Keratinocyte (primary cell): ENCODE measurements around the gene DCUN1D4. TPM values are rescaled to one million over a fixed set of nuclear protein-coding genes. Genes with fewer than 3 reads are reported as not detected.
A peak's percentile ranks its signal among the peaks of the same experiment; 100 is the strongest.

Experiments used
- DNase-seq: peaks from one replicate; pipeline ENCODE4 v3.0.0-alpha.2; 2011; ENCODE audit warnings: low read depth, missing footprints, low spot score
- FAIRE-seq: peaks from 2 replicates; lab custom pipeline; 2011; peaks lifted over from hg19 to GRCh38; lab: Jason Lieb, UNC
- H2AFZ ChIP-seq: 2 replicates; pipeline ENCODE4 v1.6.0; 2012; ENCODE audit warnings: low read length, control low read depth, inconsistent platforms; ENCODE audit not compliant: control insufficient read depth
- H3K27ac ChIP-seq: 2 replicates; pipeline ENCODE4 v1.5.1; 2011; ENCODE audit warnings: low read length; ENCODE audit not compliant: control insufficient read depth, insufficient read depth
- H3K27me3 ChIP-seq: 3 replicates; pipeline ENCODE4 v1.6.0; 2011; ENCODE audit warnings: low read length; ENCODE audit not compliant: control insufficient read depth, insufficient read depth; ENCODE audit errors: extremely low read depth
- H3K36me3 ChIP-seq, 2 experiments: 2 replicates in 1 of 2; 3 replicates in 1 of 2; pipeline ENCODE4 v1.5.1; 2011; ENCODE audit warnings: low read length in 2 of 2, mild to moderate bottlenecking in 1 of 2; ENCODE audit not compliant: control insufficient read depth in 2 of 2, insufficient read depth in 2 of 2; ENCODE audit errors: extremely low read depth in 1 of 2
- H3K4me1 ChIP-seq: 3 replicates; pipeline ENCODE4 v1.5.1; 2011; ENCODE audit warnings: low read length; ENCODE audit not compliant: control insufficient read depth, insufficient read depth; ENCODE audit errors: extremely low read depth
- H3K4me2 ChIP-seq: 3 replicates; pipeline ENCODE4 v1.6.0; 2011; ENCODE audit warnings: low read depth, low read length; ENCODE audit not compliant: control insufficient read depth, insufficient read depth; ENCODE audit errors: extremely low read depth
- H3K4me3 ChIP-seq, 3 experiments: fragments of 200-600 bp in 1 of 3; sonication (generic) in 1 of 3; 2 replicates in 2 of 3; 3 replicates in 1 of 3; pipeline ENCODE4 v1.5.1; 2011 to 2016; ENCODE audit warnings: low read length in 3 of 3, mild to moderate bottlenecking in 3 of 3, control low read depth in 2 of 3, inconsistent platforms in 1 of 3, low read depth in 1 of 3, mixed read lengths in 1 of 3, mixed run types in 1 of 3, moderate library complexity in 1 of 3; ENCODE audit not compliant: control insufficient read depth in 2 of 3, insufficient read depth in 2 of 3; ENCODE audit errors: extremely low read depth in 1 of 3
- H3K79me2 ChIP-seq: 2 replicates; pipeline ENCODE4 v1.6.0; 2012; ENCODE audit warnings: low read length; ENCODE audit not compliant: control insufficient read depth, insufficient read depth
- H3K9ac ChIP-seq: 3 replicates; pipeline ENCODE4 v1.6.0; 2011; ENCODE audit warnings: low read length; ENCODE audit not compliant: control insufficient read depth, insufficient read depth; ENCODE audit errors: extremely low read depth
- H3K9me1 ChIP-seq: 3 replicates; pipeline ENCODE4 v1.6.0; 2011; ENCODE audit warnings: low read length; ENCODE audit not compliant: control insufficient read depth, insufficient read depth; ENCODE audit errors: extremely low read depth
- H3K9me3 ChIP-seq: 2 replicates; pipeline ENCODE4 v1.5.1; 2012; ENCODE audit warnings: low read depth, low read length; ENCODE audit not compliant: control insufficient read depth
- H4K20me1 ChIP-seq: 3 replicates; pipeline ENCODE4 v1.6.0; 2011; ENCODE audit warnings: low read length; ENCODE audit not compliant: control insufficient read depth, insufficient read depth; ENCODE audit errors: extremely low read depth
- EZH2 ChIP-seq: IDR thresholded peaks from one replicate; pipeline ENCODE4 v1.6.1; 2012; ENCODE audit warnings: inconsistent platforms, mild to moderate bottlenecking, low read length, moderate library complexity
- dilution Hi-C: fragments of 300-500 bp; cut with MboI; formaldehyde crosslinking; loops from one replicate; pipeline ENCODE4 v1.7.0; 2020; ENCODE audit warnings: low sequenced_read_pairs; ENCODE audit not compliant: extremely low pct_ligation_motif_present
- polyA plus RNA-seq, 5 experiments: library from polyadenylated mRNA; depleted of rRNA in 3 of 5; stranded (reverse) in 3 of 5; stranded (forward) in 1 of 5; unstranded in 1 of 5; fragments of >200 nt; gene quantifications; 1 replicate in 1 of 5; 2 replicates in 3 of 5; 3 replicates in 1 of 5; pipeline versions ENCODE4 v1.2.1 to v1.2.3, GENCODE V29; 2011 to 2012; ENCODE audit warnings: missing spikeins in 2 of 5, low read depth in 1 of 5, low replicate concordance in 1 of 5
- TF ChIP-seq, protein P1 (sequence below), 3 experiments: IDR thresholded peaks in 1 of 3; conservative IDR thresholded peaks in 1 of 3; optimal IDR thresholded peaks in 1 of 3; 2 replicates in 2 of 3; 3 replicates in 1 of 3; pipeline versions ENCODE3 to v1.5.1; 2011; ENCODE audit warnings: low read length in 3 of 3, mild to moderate bottlenecking in 3 of 3, moderate library complexity in 2 of 3, control low read depth in 1 of 3, inconsistent platforms in 1 of 3; ENCODE audit not compliant: insufficient read depth in 2 of 3; ENCODE audit errors: extremely low read depth in 1 of 3

Gene DCUN1D4
- polyA plus RNA-seq, 1 donor (not counting 4 experiments of a cell fraction or from before 2014, with no cell fraction given): 59.9 TPM

DNA sequence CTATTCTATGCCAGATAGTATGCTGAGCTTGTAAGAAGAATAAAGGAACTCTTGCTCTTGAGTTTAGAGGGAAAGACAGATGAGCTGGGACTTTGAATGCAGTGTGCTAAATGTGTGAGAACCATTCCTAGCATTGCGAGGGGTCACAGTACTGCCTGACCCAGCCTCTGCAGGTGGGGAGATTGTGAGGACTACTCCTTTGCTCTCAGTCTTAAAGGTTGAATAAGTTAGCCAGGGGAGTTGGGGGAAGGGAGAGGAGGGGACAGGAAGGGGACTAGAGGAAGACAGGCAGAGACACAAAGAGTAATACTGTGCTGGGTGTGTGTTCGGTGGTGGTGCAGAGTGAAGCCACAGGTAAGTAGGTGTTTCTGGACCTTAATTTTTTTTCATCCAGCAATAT is 41.7 kb downstream of the DCUN1D4 start:
- Histone ChIP-seq H3K36me3 (peaks cover 8 to 12% of the 10 kb centered on the region in 2 experiments), H3K4me1 (no peaks in the 10 kb centered on the region), H3K9me3 (no peaks in the 10 kb centered on the region), H4K20me1 (no peaks in the 10 kb centered on the region), H3K27ac (no peak overlapping the region), H3K79me2 (no peaks in the 10 kb centered on the region), H2AFZ (no peak overlapping the region), H3K4me3 (no peak overlapping the region), H3K9me1 (no peaks in the 10 kb centered on the region), H3K27me3 (no peaks in the 10 kb centered on the region), H3K4me2 (no peak overlapping the region), H3K9ac (no peak overlapping the region)
- no peak for TF ChIP-seq EZH2
- TF ChIP-seq, protein P1, sequence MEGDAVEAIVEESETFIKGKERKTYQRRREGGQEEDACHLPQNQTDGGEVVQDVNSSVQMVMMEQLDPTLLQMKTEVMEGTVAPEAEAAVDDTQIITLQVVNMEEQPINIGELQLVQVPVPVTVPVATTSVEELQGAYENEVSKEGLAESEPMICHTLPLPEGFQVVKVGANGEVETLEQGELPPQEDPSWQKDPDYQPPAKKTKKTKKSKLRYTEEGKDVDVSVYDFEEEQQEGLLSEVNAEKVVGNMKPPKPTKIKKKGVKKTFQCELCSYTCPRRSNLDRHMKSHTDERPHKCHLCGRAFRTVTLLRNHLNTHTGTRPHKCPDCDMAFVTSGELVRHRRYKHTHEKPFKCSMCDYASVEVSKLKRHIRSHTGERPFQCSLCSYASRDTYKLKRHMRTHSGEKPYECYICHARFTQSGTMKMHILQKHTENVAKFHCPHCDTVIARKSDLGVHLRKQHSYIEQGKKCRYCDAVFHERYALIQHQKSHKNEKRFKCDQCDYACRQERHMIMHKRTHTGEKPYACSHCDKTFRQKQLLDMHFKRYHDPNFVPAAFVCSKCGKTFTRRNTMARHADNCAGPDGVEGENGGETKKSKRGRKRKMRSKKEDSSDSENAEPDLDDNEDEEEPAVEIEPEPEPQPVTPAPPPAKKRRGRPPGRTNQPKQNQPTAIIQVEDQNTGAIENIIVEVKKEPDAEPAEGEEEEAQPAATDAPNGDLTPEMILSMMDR (optimal IDR thresholded peaks at IDR 0.05 in 1 of 3, IDR thresholded peaks at IDR 0.05 in 1 of 3, conservative IDR thresholded peaks at IDR 0.05 in 1 of 3; ENCODE audit: extremely low read depth in 1 of 3, insufficient read depth in 2 of 3, low read length in 3 of 3): no peak
- no peak for FAIRE-seq
- DNase-seq: no peak
- dilution Hi-C loops: no loop called here

DNA sequence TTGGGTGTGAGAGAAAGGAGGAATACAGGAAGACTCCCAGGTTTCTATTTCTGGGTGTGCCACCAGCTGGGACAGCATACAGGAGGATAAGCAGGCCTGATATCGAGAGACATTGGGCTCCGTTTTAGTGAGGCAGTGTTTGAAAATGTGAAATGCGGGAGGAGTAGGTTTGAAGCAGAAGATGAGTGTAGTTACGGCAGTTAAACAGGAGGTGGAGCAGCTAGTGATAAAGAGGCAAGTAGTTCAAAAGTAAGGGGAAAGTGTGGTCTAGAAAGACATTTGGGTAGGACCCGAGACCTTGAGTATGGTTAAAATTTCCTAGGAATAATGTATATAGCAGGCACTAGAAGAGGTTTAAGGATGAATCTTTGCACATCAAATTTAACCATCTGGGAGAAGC is 42.4 kb downstream of the DCUN1D4 start:
- Histone ChIP-seq H3K9me1 (no peaks in the 10 kb centered on the region), H3K27ac (no peak overlapping the region), H3K4me3 (no peak overlapping the region), H3K9me3 (no peaks in the 10 kb centered on the region), H3K27me3 (no peaks in the 10 kb centered on the region), H2AFZ (no peak overlapping the region), H3K36me3 (peaks cover 8 to 13% of the 10 kb centered on the region in 2 experiments), H3K4me1 (no peaks in the 10 kb centered on the region), H4K20me1 (no peaks in the 10 kb centered on the region), H3K4me2 (no peak overlapping the region), H3K79me2 (no peaks in the 10 kb centered on the region), H3K9ac (no peak overlapping the region)
- no peak for DNase-seq
- FAIRE-seq: no peak
- dilution Hi-C loops: no loop called here
- TF ChIP-seq, protein P1 (optimal IDR thresholded peaks at IDR 0.05 in 1 of 3, IDR thresholded peaks at IDR 0.05 in 1 of 3, conservative IDR thresholded peaks at IDR 0.05 in 1 of 3; ENCODE audit: extremely low read depth in 1 of 3, insufficient read depth in 2 of 3, low read length in 3 of 3): peak; percentile 28 to 50 (median 44)
- TF ChIP-seq EZH2: no peak
